Lung (tissue), 12 donors: ENCODE measurements around the gene TCFL5. TPM values are rescaled to one million over a fixed set of nuclear protein-coding genes. Genes with fewer than 3 reads are reported as not detected.
A peak's percentile ranks its signal among the peaks of the same experiment; 100 is the strongest.

Experiments
- ATAC-seq: fragments of 200-7000 bp; cut with Tn5 transposase; one replicate; pipeline ENCODE4 v1.9.1; 2020; ENCODE audit warnings: moderate number of reproducible peaks; ENCODE audit not compliant: insufficient read depth, low FRiP score
- DNase-seq, 3 donors: peaks; one replicate each; pipeline ENCODE4 v3.0.0-alpha.2; 2013 to 2017
- H3K27ac ChIP-seq, 2 donors: one replicate each; pipeline ENCODE4 v1.5.1; 2013; ENCODE audit warnings: mild to moderate bottlenecking in 2 of 2, moderate library complexity in 2 of 2, control low read depth in 1 of 2, inconsistent platforms in 1 of 2, low read depth in 1 of 2, low read length in 1 of 2
- H3K27me3 ChIP-seq, 3 donors: one replicate each; pipeline ENCODE4 v1.5.1; 2013; ENCODE audit warnings: low read length in 2 of 3; ENCODE audit not compliant: control insufficient read depth in 3 of 3, insufficient read depth in 3 of 3
- H3K36me3 ChIP-seq, 4 donors: one replicate each; pipeline ENCODE4 v1.5.1; 2013; ENCODE audit warnings: low read length in 4 of 4, mild to moderate bottlenecking in 1 of 4, moderate library complexity in 1 of 4; ENCODE audit not compliant: control insufficient read depth in 4 of 4, insufficient read depth in 4 of 4
- H3K4me1 ChIP-seq, 5 donors: one replicate each; pipeline ENCODE4 v1.5.1; 2013; ENCODE audit warnings: low read length in 5 of 5, mild to moderate bottlenecking in 2 of 5, moderate library complexity in 1 of 5; ENCODE audit not compliant: control insufficient read depth in 5 of 5, insufficient read depth in 5 of 5
- H3K4me3 ChIP-seq: one replicate; pipeline ENCODE4 v1.5.1; 2013; ENCODE audit warnings: mild to moderate bottlenecking, control low read depth, moderate library complexity
- H3K9ac ChIP-seq, 2 donors: one replicate each; pipeline ENCODE4 v1.5.1; 2013; ENCODE audit warnings: low read length in 2 of 2, control low read depth in 1 of 2; ENCODE audit not compliant: insufficient read depth in 1 of 2
- H3K9me3 ChIP-seq, 4 donors: one replicate each; pipeline ENCODE4 v1.5.1; 2013; ENCODE audit warnings: low read length in 3 of 4, mild to moderate bottlenecking in 1 of 4, moderate library complexity in 1 of 4; ENCODE audit not compliant: control insufficient read depth in 4 of 4, insufficient read depth in 3 of 4
- WGBS, 2 donors: extraction: QIAGEN DNeasy Blood & Tissue Kit; methylation state at CpG; one replicate each; pipeline ENCODE4 v1.1.7; 2013; 5-methylcytosine and 5-hydroxymethylcytosine counted together
- polyA plus RNA-seq, 2 donors: library from polyadenylated mRNA; stranded (reverse); fragments of 200-250 nt; gene quantifications; one replicate each; pipeline ENCODE4 v1.2.1, GENCODE V29; 2013
- total RNA-seq, 2 donors: library from RNA; depleted of rRNA in 1 of 2; stranded (reverse); fragments of >200 nt in 1 of 2; gene quantifications; one replicate each; pipeline ENCODE4 v1.2.1, GENCODE V29; 2014 to 2021
- TF ChIP-seq, protein P1 (sequence below): IDR thresholded peaks from 2 replicates; pipeline ENCODE4 v1.5.1; 2012; ENCODE audit warnings: mild to moderate bottlenecking; ENCODE audit errors: control extremely low read depth, extremely low read depth
- donor health status: control.
- donor health status: control.
- donor health status: Bipolar disorder and iron deficiency.
- donor health status: healthy.
- donor health status: DM: yes; HTN: yes; CAD: no.

TCFL5 gene
- total and polyA plus RNA-seq, 4 donors = 3.8 to 8.6 (median 6.1) TPM

DNA sequence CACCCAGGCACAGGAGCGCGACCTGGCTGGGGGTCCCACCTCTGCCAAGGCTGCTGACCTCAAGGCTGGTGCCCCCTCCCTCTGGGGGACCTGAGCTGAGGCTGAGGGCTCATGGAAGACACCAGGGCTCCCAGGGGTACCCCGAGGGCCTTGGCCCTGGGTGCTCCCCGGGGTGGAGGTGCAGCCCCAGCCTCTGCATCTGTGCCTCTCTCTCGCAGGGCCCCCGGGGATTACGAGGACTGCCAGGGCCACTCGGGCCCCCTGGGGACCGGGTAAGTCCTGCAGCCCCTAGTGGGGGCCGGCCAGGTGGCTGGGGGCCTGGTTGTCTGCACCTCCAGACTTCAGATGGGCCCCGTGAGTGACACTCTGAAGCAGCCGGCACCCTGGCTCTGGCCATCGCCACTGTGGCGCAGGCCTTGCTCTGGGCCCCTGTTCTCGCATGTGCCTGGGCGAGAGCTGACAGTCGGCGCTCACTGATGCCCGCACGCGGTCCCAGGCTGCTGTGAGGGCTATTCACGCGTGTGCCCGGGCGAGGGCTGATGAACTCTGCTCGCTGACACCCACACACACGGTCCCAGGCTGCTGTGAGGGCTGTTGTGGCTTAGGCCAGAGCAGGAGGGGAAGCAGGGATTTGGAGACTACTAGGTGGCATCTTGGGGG is 35.5 kb downstream of the TCFL5 start:
- Histone ChIP-seq H3K4me3 (no peak overlapping the region), H3K36me3 (no peaks in the 10 kb centered on the region), H3K9me3 (no peaks in the 10 kb centered on the region), H3K9ac (no peak overlapping the region), H3K27me3 (no peaks in the 10 kb centered on the region), H3K27ac (no peak overlapping the region), H3K4me1 (peaks cover 0 to 16% (median 0%) of the 10 kb centered on the region in 5 donors)
- TF ChIP-seq, protein P1, sequence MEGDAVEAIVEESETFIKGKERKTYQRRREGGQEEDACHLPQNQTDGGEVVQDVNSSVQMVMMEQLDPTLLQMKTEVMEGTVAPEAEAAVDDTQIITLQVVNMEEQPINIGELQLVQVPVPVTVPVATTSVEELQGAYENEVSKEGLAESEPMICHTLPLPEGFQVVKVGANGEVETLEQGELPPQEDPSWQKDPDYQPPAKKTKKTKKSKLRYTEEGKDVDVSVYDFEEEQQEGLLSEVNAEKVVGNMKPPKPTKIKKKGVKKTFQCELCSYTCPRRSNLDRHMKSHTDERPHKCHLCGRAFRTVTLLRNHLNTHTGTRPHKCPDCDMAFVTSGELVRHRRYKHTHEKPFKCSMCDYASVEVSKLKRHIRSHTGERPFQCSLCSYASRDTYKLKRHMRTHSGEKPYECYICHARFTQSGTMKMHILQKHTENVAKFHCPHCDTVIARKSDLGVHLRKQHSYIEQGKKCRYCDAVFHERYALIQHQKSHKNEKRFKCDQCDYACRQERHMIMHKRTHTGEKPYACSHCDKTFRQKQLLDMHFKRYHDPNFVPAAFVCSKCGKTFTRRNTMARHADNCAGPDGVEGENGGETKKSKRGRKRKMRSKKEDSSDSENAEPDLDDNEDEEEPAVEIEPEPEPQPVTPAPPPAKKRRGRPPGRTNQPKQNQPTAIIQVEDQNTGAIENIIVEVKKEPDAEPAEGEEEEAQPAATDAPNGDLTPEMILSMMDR = no peak
- 86 to 87% methylated on average over 26 to 27 of the region's 27 CpGs for WGBS, 2 donors
- no peak for DNase-seq
- no peak for ATAC-seq

DNA sequence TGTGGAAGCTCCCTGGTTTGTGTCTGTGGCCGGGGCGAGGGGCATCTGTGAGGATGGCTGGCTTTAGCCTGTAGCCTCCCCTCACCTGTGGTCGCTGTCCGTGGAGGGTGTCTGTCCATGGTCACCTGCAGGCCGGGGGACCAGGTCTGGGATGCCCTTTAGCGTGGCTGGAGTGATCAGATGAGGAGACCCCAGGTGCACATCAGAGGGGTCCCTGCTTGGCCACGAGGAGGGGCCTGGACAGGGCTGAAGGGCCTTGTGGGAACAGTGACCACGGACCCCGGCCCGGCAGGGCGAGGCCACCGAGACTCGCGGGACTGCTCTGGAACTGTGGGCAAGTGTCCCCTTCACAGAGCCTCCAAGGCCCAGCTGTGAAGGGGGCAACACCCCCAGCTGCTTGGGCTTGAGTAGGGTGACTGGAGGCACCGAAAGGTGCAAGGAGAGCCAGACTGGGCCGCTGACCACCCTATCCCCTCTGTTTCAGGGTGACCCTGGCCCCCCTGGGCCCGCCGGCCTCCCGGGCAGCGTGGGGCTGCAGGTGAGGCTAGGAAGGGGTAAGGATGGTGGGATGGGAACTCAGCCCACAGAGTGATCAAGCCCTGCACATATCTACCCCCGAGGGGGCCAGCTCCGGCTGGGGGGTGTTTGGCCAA is 36.2 kb downstream of the TCFL5 start:
- no peak for DNase-seq
- H3K4me3 ChIP-seq = no peak overlapping the region
- H3K27me3 ChIP-seq = peaks cover 0 to 2% (median 0%) of the 10 kb centered on the region in 3 donors
- no peak for ATAC-seq
- 79 to 86% methylated on average over 22 of the region's 22 CpGs for WGBS, 2 donors
- no peak overlapping the region for H3K27ac ChIP-seq
- no peak overlapping the region for H3K9ac ChIP-seq
- H3K9me3 ChIP-seq = no peaks in the 10 kb centered on the region
- H3K4me1 ChIP-seq = peaks cover 0 to 13% (median 1%) of the 10 kb centered on the region in 5 donors
- H3K36me3 ChIP-seq = no peaks in the 10 kb centered on the region
- TF ChIP-seq, protein P1 = no peak

DNA sequence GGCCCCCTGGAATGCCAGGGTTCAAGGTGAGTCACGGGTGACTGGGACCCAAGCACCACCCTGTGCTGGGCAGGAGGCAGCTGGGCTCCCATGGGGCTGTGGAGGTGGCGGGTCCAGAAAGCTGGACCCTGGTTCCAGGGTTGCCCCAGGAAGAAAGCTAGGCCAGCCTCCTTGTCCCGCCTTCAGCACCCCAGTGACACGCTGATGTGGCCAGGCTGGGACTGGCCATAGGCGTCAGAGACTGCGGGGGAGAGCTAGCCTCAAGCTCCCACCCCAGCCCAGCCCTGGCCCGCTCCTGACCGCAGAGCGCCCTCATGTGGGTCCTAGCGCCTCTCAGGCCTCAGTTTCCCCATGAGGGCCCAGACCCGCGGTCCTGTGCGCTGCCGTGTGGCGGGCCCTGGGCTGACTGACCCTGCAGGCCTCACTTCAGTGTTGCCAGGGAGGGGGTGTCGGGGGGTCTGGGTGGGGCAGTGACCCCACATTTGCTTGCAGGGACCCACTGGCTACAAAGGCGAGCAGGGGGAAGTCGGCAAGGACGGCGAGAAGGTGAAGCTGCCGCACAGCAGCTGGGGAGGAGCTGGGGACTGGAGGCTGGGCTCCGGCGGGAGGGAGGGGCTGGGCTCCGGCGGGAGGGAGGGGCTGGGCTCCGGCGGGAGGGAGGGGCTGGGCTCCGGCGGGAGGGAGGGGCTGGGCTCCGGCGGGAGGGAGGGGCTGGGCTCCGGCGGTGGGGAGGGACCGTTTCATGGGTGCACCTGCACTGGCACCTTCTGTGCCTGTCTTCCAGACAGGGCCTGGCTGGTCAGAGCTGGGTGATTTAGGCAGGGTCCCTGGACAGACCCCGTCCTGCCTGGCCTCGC is 36.9 kb downstream of the TCFL5 start:
- DNase-seq (peak in 1 of 3 donors; percentile 87), ATAC-seq (peak; percentile 32)
- no peaks in the 10 kb centered on the region for H3K9me3 ChIP-seq
- H3K27me3 ChIP-seq = peaks cover 0 to 2% (median 0%) of the 10 kb centered on the region in 3 donors
- H3K9ac ChIP-seq = no peak overlapping the region
- H3K36me3 ChIP-seq = no peaks in the 10 kb centered on the region
- TF ChIP-seq, protein P1 = no peak
- no peak overlapping the region for H3K4me3 ChIP-seq
- WGBS, 2 donors = 27 to 52% methylated on average over 22 to 34 of the region's 36 CpGs
- H3K4me1 ChIP-seq = peaks cover 0 to 18% (median 4%) of the 10 kb centered on the region in 5 donors
- no peak overlapping the region for H3K27ac ChIP-seq
